22Rv1 (cell line): Measurements from ENCODE around the gene TAF11L8.
"Not testable (repeated sequence)": the region's sequence is repeated elsewhere in the genome, so short reads cannot be mapped to it uniquely, and the experiment has no call there.

Experiments used
- H3K27ac ChIP-seq: fragments of 450-650 bp; 2 replicates; pipeline ENCODE4 v1.5.1; 2017
- CTCF ChIP-seq: fragments of 450-650 bp; IDR thresholded peaks from 2 replicates; pipeline ENCODE4 v1.5.1; 2017; ENCODE audit warnings: mild to moderate bottlenecking
- ZFX ChIP-seq: fragments of 450-650 bp; IDR thresholded peaks from 2 replicates; pipeline ENCODE4 v1.6.1; 2017; ENCODE audit warnings: antibody characterized with exemption, borderline replicate concordance

TAF11L8 gene

GRCh38 chr5:17590860-17591259, at the start of gene TAF11L8:
Gene TAF11L8, minus strand, starts transcription at chr5:17590960.
- H3K27ac ChIP-seq = not testable (repeated sequence)

DNA sequence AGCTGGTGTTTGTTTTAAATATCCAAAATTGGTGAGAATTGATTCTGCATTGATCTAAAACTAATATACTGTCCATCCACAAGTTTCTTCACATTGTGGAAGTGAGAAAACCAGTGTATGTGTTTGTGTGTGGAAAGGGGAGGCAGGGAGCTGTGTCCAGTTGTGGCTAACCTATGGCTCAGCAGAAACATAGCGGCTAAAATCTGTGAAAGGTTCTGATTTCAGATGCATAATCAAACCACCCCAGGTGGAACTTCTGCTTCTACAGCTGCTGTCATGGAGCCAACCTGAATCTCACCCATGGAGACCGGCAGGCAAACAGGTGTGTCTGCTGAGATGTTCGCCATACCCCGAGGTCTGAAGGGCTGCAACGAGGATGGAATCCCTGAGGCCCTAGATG, 43.4 kb upstream of the TAF11L8 start, which contains the start of gene TAF11L14:
Gene TAF11L14 (plus strand): TSS at position 301 of the 400 bp plus-strand sequence.
- H3K27ac ChIP-seq = no peak within 1 kb of the TSS
- no peak for TF ChIP-seq CTCF
- no peak for TF ChIP-seq ZFX

GRCh38 chr5:17631788-17632187, 41.0 kb upstream of the TAF11L8 start, which contains the start of gene TAF11L13:
Gene TAF11L13, plus strand, starts transcription at chr5:17632088.
- not testable (repeated sequence) for H3K27ac ChIP-seq

DNA sequence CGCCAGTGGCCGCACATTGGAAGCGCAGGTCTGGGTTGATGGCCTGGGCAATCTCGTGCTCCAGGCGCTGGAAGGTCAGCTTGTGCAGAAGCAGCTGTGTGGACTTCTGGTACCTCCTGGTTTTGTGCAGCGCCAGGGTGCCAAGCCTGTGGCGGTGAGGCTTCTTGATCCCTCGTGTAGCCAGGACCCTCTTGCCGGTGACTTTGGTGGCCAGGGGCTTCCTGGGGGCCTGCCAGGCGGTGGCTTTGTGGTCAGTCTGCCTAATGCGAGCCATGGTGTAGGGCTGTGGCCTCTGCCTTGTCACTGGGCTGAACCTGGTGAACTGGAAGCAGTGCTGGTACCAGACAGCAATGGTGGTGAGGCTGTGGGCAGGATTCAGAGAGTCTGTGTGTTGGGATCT, 34.9 kb upstream of the TAF11L8 start:
- TF ChIP-seq ZFX = no peak
- no peak for TF ChIP-seq CTCF
- no peak overlapping the region for H3K27ac ChIP-seq

DNA sequence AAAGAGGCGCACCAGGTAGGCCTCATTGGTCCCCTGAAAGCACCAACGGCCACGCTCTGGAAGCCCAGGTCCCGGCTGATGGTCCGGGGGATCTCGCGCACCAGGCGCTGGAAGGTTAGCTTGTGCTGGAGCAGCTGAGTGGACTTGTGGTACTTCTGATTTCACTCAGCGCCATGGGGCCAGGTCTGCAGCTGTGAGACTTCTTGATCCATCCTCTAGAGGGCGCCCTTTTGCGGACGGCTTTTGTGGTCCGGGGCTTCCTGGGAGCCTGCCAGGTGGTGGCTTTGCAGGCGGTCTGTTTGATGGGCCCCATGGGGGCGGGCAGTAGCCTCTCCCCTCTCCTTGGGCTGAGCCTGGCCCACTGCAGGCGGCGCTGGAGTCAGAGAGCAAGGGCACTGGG, 29.9 kb upstream of the TAF11L8 start:
- no peak for TF ChIP-seq ZFX
- peak; percentile 70 for TF ChIP-seq CTCF
- H3K27ac ChIP-seq = no peak overlapping the region

DNA sequence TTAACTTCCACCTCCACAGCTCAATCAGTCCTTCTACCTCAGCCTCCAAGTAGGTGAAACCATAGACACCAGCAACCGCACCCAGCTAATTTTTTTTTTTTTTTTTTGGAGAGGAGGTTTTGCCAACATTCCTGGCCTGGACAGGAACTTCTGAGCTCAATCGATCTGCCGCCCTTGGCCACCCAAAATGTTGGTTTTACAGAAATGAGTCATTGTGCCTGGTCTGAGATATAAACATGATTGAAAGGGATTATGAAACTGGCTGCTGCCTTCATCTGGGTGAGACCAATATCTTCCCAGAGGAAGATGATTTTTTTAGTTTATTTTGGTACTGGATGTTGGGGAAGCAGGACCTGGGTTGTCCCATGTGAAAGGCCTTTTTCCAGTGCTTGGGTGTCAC, 28.6 kb upstream of the TAF11L8 start:
- no peak for TF ChIP-seq ZFX
- no peak for TF ChIP-seq CTCF
- no peak overlapping the region for H3K27ac ChIP-seq

DNA sequence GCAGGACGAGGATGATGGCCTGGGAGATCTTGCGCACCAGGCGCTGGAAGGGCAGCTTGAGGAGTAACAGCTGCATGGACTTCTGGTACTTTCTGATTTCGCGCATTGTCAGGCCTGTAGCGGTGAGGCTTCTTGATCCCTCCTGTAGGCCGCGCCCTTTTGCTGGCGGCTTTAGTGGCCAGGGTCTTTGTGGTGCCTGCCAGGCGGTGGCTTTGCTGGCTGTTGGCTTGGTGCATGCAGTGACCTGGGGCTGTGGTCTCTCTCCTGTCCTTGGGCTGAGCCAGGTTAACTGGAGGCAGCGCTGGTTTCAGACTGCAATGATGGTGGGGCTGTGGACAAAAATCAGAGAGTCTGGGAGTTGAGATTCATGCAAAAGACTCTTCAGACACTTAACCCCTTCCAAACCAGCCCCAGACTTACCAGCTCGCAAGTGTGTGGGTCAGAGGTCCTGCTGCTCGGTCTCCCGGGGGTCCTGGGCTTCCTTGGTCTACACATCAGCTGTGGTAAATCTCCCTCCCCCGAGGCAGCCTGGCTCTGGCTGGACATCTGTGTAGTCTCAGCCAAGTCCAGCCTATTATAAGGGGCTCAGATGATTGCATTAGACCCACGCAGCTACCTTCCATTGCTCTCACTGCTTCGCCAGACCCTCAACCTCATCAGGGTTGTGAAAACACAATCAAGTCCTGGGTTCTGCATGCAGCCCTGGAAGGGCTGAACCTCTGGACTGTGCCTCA, 24.3 kb upstream of the TAF11L8 start:
- no peak overlapping the region for H3K27ac ChIP-seq
- TF ChIP-seq CTCF (no peak), ZFX (no peak)

DNA sequence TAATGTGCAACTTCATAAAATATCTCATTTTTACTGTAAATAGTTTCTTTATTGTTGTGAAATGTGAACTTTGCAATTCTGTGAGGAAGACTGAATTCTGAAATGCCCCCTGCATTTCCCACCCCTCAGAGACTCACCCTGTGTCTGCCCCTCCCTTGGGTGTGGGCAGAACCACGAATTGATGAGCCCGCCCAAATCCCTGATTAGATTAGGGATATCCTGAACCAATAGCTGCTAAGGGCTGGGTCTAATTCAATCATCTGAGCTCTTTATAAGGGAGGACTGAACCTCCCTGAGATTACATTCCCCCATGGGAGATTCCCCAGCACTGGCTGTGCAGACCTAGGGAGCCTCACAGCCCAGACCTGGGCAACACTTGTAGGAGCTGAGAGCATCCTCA, 19.3 kb upstream of the TAF11L8 start, which contains the start of gene TAF11L12:
Gene TAF11L12 (plus strand): TSS at position 301 of the 400 bp plus-strand sequence.
- H3K27ac ChIP-seq = not testable (repeated sequence)

DNA sequence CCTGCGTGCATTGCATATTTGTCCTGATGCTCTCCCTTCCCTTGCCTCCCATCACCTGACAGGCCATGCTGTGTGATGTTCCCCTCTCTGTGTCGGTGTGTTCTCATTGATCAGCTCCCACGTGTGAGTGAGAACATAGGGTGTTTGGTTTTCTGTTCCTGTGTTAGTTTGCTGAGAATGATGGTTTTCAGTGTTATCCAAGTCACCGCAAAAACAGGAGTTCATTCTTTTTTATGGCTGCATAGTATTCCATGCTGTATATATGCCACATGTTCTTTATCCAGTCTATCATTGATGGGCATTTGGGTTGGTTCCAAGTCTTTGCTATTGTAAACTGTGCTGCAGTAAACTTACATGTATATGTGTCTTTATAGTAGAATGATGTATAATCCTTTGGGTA, 16.7 kb upstream of the TAF11L8 start:
- not testable (repeated sequence) for H3K27ac ChIP-seq

- TF ChIP-seq ZFX = no peak
- no peak for TF ChIP-seq CTCF
- H3K27ac ChIP-seq = no peak overlapping the region
Observed at GRCh38 chr5:17604951-17605350, 14.2 kb upstream of the TAF11L8 start.

GRCh38 chr5:17603880-17604279, 13.1 kb upstream of the TAF11L8 start, which contains the start of gene TAF11L11:
Gene TAF11L11, plus strand, starts transcription at chr5:17604183.
- not testable (repeated sequence) for H3K27ac ChIP-seq

DNA sequence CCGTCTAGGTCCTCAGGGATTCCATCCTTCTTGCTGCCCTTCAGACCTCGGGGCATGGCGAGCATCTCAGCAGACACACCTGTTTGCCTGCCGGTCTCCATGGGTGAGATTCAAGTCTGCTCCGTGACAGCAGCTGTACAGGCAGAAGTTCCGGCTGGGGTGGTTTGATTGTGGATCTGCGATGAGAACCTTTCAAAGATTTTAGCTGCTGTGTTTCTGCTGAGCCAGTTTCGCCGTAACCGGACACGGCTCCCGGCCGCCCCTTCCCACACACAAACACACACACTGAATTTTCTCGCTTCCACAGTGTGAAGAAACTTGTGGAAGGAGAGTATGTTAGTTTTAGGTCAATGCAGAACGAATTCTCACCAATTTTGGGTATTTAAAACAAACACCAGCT, 7.0 kb upstream of the TAF11L8 start, which contains the start of gene TAF11L10:
Gene TAF11L10 (minus strand): TSS at position 101 of the 400 bp plus-strand sequence.
- H3K27ac ChIP-seq = not testable (repeated sequence)

- not testable (repeated sequence) for H3K27ac ChIP-seq
Observed at GRCh38 chr5:17594255-17594654, 3.5 kb upstream of the TAF11L8 start, which contains the start of gene TAF11L9. Gene TAF11L9, minus strand, starts transcription at chr5:17594394.
